Pulmonary artery endothelial cell (primary cell): ENCODE measurements around the gene ALPP. TPM values are rescaled to one million over a fixed set of nuclear protein-coding genes. Genes with fewer than 3 reads are reported as not detected.
"Not testable (repeated sequence)": the region's sequence is repeated elsewhere in the genome, so short reads cannot be mapped to it uniquely, and the experiment has no call there.

Experiments used
- DNase-seq: peaks from one replicate; pipeline ENCODE4 v3.0.0-alpha.2; 2011; ENCODE audit warnings: low read depth, low spot score
- total RNA-seq: library from RNA; depleted of rRNA; stranded (reverse); fragments of >200 nt; gene quantifications from 2 replicates; pipeline ENCODE4 v1.2.3, GENCODE V29; 2014

Gene ALPP
- total RNA-seq, 1 donor from 2014 or later = not detected

DNA sequence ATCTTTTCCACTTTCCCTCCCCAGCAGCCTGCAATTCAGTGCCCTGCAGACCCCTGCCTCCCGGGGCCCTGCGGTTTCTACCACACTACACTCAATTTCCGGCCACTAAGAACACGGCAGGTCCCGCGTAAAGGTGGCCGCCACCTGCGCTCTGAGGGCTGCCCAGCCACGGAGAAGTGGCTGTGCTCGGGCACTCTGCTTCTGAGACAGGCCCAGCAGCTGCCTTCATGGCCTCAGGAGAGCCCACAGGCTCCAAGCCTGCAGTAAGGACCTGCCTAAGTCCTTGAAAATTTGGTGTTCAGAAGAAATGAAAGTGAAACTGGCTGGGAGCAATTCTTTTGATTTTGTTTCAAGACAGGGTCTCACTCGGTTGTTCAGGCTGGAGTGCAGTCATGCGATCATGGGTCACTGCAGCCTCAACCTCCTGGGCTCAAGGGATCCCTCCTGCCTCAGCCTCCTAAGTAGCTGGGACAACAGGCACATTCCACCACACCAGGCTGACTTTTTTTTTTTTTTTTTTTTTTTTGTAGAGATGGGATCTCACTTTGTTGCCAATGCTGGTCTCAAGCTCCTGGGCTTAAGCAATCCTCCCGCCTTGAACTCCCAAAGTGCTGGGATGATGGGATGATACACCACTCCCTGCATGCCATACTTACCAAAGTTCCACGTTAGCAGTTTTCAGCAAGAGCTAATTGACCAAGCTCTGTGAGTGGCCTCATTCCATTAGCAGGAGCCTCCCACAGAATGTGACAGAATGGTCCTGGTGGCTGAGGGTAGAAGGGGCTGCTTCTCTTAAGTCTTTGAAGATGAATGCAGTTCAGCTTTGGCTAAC is 14.6 kb upstream of the ALPP start:
- DNase-seq = no peak

DNA sequence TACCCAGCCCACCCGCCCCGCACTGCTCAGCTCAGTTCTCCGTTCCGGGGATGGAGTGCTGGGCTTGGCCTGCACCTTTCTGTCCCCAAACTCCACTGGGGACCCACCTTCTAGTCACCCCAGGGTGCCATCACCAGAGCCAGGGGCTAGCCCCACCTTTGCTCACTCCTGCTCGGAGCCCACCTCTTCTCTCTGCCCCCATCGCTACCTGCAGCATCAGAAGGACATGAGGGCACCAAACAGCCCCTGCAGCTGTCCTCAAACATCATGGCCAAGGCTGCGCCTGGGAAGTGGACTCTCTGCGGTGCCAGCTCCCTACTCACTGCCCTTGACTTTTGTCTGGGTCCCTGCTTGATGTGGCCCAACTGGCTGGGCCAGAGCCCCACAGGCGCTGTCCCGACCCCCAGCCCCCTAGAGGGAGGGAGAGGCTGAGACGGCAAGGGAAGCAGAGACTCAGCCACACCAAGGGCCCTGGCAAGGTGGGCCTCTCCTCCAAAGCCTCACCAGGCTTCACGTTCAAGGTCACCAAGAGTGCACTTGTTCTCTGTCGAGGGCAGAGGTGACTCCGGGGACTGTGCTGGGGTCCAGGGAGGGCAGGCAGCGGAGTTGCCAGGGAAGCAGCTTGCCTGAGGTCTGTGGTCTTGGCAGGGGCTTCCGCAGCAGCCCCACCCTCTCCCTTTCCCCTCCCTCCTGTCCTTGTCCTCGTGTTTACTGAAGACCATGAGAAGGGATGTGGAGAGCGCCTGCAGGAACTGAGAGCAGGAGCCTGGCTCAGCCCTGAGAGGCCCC is 13.6 kb upstream of the ALPP start:
- not testable (repeated sequence) for DNase-seq

- no peak for DNase-seq
These were observed 12.8 kb upstream of the ALPP start for GRCh38 chr2:232365621-232366321.

DNA sequence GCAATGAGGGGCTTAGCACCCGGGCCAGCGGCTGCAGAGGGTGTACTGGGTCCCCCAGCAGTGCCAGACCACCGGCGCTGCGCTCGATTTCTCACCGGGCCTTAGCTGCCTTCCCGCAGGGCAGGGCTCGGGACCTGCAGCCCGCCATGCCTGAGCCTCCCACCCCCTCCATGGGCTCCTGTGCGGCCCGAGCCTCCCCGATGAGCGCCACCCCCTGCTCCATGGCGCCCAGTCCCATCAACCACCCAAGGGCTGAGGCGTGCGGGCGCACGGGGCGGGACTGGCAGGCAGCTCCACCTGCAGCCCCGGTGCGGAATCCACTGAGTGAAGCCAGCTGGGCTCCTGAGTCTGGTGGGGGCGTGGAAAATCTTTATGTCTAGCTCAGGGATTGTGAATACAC is 12.1 kb upstream of the ALPP start:
- DNase-seq = not testable (repeated sequence)

DNA sequence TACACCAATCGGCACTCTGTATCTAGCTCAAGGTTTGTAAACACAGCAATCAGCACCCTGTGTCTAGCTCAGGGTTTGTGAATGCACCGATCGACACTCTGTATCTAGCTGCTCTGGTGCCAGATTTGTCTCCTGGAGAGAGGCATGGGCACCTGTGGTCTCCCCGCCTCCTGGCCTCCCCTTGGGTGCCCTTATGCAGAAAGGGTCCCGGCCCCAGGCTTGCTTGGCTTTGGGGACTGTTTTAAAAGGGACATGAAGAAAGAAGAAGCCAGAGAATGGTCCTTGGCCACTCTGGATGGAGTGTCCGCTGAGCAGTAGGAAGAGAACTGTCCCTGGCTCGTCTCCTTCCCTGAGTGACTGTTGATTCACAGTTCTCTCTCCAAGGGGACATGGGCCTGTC is 11.5 kb upstream of the ALPP start:
- DNase-seq = no peak

- DNase-seq = no peak
These were observed 10.8 kb upstream of the ALPP start for GRCh38 chr2:232367591-232368233.

- no peak for DNase-seq
These were observed 10.2 kb upstream of the ALPP start for GRCh38 chr2:232368311-232368731.

- no peak for DNase-seq
These were observed 9.2 kb upstream of the ALPP start for GRCh38 chr2:232369126-232369951.

GRCh38 chr2:232370007-232370406 is 8.5 kb upstream of the ALPP start:
- DNase-seq = not testable (repeated sequence)

GRCh38 chr2:232372231-232373208 is 6.0 kb upstream of the ALPP start:
- no peak for DNase-seq

GRCh38 chr2:232374356-232374755 is 4.2 kb upstream of the ALPP start:
- DNase-seq = no peak

DNA sequence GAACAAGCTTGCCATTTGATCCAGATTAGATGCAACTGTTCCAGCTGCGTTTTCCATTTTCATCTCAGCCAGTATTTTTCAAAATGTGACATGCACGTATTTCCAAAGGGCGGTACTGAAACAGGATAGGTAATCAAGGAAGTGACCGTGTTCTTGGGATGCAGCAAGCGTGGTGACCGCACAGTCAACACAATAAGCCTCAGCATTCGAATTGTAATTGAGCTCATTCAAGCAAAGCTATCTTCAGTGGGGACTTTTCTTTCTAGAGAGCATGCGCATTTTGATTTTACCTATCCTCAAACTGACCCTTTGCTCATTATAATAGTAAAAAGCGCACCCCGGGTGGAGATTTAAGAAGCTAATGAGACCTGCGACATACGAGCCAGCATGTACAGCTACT is 3.4 kb upstream of the ALPP start:
- no peak for DNase-seq

DNA sequence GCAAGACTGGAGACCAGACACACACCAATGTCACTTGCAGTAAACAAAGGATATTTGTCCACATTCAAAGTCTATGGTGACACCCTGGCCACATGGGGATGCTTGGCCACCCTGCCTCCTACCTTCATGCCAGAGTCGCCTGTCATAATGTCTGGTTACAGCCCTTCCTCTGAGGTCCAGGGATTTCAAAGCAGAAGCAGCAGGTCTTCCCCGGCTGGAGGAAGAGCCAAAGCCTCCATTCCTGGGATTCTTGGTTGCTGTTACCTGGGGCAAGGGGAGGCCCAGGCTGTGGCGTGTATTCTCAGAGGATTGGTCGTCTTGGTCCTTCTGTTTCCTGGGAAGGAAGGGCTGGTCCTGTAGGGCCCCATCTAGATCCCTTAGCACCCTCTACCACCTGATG is 2.3 kb upstream of the ALPP start:
- DNase-seq = no peak

DNA sequence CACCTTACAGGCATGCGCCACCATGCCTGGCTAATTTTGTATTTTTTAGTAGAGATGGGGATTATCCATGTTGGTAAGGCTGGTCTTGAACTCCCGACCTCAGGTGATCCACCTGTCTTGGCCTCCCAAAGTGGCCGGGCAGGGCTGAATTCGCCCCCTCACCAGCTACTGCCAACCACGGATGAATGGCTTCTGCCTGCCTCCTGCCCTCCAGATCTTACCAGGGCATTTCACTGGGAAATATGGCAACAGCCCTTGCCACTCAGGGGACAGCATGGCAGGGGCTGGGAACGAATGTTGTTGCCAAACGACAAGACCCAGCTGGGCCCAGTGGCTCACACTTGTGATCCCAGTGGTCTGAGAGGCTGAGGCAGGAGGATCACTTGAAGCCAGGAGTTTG is 1.8 kb upstream of the ALPP start:
- DNase-seq = no peak

DNA sequence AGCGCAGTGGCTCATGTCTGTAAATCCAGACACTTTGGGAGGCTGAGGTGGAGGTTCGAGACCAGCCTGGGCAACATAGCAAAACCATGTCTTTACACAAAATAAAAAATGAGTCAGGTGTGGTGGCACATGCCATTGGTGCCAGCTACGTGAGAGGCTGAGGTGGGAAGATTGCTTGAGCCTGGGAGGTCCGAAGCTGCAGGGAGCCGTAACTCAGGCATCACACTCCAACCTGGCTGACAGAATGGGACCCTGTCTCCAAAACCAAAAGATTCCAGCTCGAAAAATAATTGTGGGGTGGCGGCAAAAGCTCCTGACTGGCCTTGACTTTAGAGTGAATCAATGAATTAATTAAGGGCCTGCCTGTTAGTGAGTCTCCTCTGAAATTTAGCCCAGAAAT is 1.2 kb upstream of the ALPP start:
- DNase-seq = no peak

DNA sequence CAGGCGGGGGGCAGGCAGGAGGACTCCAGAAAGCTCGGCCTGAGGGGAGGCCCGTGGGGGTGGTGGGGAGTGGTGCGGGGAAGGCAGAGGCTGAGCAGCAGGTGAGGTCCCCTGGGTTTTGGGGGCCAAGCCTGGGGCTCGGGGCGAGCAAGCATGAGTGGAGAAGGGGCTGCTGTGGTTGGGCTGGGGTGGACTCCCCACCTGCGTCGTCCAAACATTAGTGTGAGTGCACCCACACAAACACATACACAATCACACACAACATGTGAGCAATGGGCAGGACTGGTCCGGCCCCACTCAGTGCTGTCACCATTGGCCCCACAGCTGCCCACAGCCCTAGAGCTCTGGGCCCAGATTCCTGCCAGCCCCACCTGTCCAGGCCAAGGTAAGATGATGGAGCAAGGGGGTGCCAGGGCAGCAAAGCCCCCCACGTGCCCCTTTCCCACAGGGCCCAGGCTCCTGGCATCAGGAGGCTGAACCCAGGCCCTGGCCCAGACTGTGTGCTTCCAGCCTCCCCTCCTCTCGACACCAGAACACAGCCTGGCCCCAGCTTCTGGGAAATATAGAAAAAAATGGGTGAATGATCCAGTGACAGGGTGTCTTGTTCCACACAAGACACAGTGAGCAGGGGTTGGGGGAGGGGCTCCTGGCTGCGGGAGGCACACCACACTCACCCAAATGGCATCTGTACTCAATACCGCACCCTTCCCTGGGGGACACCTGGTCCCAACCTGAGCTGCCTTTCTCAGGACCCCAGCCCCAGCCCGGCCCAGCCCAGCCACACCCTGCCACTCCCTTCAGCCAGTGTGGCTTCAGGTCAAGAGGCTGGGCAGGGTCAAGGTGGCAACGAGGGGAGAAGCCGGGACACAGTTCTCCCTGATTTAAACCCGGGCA is 463 bp upstream of the ALPP start:
- no peak for DNase-seq

GRCh38 chr2:232379610-232380590 is 1.3 kb downstream of the ALPP start:
- DNase-seq = not testable (repeated sequence)
